Mucosa of stomach (tissue), 1 donor: ENCODE results near the gene NEK5.

Experiments used
- H3K27me3 ChIP-seq: one replicate; pipeline ENCODE4 v1.7.0; 2013; ENCODE audit warnings: mild to moderate bottlenecking, low read length; ENCODE audit not compliant: control insufficient read depth, insufficient read depth
- H3K36me3 ChIP-seq: one replicate; pipeline ENCODE4 v1.7.0; 2013; ENCODE audit warnings: low read length; ENCODE audit not compliant: control insufficient read depth, insufficient read depth
- H3K4me1 ChIP-seq: one replicate; pipeline ENCODE4 v1.7.0; 2013; ENCODE audit warnings: mild to moderate bottlenecking, low read length; ENCODE audit not compliant: control insufficient read depth, insufficient read depth
- H3K4me3 ChIP-seq: one replicate; pipeline ENCODE4 v1.7.0; 2013; ENCODE audit warnings: low read length
- H3K9ac ChIP-seq: one replicate; pipeline ENCODE4 v1.7.0; 2013; ENCODE audit warnings: mild to moderate bottlenecking, low read length, moderate library complexity
- H3K9me3 ChIP-seq: one replicate; pipeline ENCODE4 v1.7.0; 2013; ENCODE audit warnings: mild to moderate bottlenecking, low read length, moderate library complexity; ENCODE audit not compliant: control insufficient read depth
- donor health status: Pancreatic carcinoma.

NEK5 gene

GRCh38 chr13:51988988-51989618 is 139.8 kb downstream of the NEK5 start:
- H3K36me3 ChIP-seq, result no peaks in the 10 kb centered on the region
- H3K27me3 ChIP-seq, result no peaks in the 10 kb centered on the region
- no peak overlapping the region for H3K9ac ChIP-seq
- H3K4me1 ChIP-seq, result no peaks in the 10 kb centered on the region
- H3K4me3 ChIP-seq, result no peak overlapping the region
- no peaks in the 10 kb centered on the region for H3K9me3 ChIP-seq
